Stimulated activated CD4-positive, alpha-beta T cell treated with anti-CD3 and anti-CD28 coated beads, Interleukin-15, amount 100 ng/mL, for 1 hour (primary cell): ENCODE data around the gene MRC2.

Source experiments
- DNase-seq, 2 donors: peaks; one replicate each; pipeline ENCODE4 v3.0.0-alpha.2; 2020; ENCODE audit warnings: low read depth in 1 of 2, low spot score in 1 of 2

MRC2 gene

GRCh38 chr17:62631086-62631935 is 3.8 kb downstream of the MRC2 start:
- DNase-seq = no peak

DNA sequence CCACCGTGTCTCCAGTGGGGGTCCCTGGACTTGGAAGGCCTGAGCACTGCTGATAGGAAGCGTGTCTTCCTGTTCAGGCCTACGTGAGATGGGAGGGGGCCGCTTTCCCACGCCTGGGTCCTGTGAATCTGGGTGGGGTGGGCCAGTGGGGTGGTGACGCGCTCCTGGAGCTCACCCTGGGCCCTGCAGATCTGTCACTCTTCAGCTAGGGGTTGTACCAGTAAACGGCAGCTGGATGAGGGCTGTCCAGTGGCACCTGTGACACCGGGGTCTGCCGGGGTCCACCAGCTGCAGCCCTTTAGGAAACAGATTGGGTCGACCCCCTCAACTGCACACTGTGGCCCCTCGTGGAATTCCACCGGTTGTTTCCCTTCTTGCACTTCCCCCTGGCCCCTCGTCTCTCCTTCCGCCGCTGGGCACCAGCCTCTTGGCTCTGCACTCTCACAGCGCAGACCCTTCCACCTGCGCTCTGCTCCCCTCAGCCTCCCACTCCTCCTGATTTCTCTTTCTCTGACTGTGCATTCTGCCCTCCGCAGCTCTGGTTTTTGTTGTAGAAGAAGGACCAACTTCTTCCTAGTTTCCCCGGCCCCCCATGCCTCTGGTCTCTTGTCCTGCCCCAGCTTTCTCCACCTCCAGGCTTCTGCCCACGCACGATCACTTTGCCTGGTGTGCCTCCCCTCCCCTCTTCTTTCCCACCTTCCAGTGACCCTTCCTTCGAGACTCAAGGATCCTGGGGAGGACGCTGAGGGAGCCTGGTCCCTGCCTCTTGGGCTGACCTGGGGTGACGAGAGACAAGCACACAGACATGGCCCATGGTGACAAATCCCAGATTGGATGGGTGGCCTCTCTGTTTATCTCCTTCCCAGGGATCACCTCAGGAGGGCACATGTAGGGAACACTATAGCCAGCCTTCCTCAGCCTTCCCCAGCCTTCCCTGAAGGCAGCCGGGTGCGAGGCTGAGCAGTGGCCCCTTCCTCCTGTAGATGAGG is 4.8 kb downstream of the MRC2 start:
- DNase-seq = no peak

GRCh38 chr17:62637809-62638208 is 10.3 kb downstream of the MRC2 start:
- DNase-seq = no peak

DNA sequence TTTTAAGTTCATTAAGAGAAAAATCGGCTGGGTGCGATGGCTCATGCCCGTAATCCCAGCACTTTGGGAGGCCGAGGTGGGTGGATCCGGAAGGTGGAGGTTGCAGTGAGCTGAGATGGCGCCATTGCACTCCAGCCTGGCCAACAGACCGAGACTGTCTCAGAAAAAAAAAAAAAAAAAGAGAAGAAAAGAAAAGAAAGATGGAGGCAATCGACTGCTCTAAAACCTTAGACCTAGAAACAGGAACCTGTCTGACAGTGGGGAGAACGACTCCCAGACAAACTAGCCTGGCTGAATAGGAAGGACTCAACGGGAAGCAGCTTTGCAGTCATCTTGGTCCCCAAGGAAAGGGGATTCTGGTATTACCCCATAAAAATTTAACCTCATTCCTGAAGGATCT is 13.7 kb downstream of the MRC2 start:
- no peak for DNase-seq

GRCh38 chr17:62641951-62642350 is 14.5 kb downstream of the MRC2 start:
- no peak for DNase-seq

GRCh38 chr17:62643496-62643895 is 16.0 kb downstream of the MRC2 start:
- no peak for DNase-seq

DNA sequence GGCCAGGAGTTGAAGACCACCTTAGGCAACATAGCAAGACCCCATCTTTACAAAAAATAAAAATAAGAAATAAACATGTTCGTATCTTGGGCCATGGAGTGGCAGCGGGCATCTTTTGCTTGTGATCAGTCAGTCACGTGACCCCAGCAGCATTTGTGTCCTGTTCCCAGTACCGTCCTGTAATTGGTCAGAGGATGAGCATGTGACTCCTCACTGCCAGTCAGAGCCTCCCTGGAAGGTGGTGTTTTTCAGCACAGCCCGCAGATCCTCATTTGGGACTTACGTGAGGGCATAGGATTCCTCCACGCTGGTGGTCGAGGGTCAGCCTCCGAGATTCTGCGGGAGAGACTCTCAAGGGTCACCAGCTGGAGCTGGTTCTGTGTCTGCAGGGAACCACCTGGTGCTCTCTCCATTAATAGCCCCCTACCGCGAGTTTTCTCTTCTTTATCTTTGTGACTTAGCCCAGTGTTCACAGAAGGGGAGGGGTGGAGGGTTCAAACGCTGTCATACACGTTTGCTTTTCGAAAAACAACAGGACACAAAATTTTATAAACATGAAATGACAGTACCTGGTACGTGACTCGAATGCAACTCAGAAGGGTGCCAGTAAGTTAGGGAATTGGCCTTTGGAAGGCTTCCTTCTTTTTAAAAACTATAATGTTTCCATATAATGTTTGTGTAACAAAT is 17.2 kb downstream of the MRC2 start:
- DNase-seq = no peak

DNA sequence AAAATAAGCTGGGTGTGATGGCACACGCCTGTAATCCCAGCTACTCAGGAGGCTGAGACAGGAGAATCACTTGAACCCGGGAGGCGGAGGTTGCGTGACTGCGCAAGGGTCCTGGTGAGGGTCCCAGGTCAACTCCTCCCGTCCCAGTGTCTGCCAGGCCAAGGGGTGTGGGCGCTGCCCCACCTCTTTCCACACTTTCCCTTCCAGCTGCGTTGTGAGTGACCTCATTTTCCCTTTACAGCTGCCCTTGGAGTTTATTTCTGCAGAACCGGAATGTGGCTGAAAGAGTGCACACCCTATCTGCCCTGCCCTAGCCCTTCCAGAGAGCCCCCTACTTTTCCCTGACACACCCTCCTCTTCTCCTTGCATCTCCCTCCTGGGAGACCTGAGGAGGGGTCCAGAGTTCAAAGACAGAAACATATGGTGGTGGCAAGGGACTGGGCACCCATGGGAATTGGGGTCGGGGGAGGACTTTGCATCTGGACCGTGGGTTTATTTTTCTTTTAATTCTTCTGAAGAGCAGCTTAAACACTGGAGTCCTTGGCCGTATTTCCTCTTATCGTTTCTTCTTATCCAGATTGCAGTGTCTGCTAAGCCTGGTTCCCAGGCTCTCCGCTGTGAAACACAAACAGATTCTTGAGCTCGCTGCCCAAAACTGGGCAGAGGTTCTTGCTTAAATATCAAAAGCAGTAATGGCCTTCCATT is 20.9 kb downstream of the MRC2 start:
- no peak for DNase-seq

- DNase-seq = no peak
Observed at GRCh38 chr17:62648956-62649294, 21.5 kb downstream of the MRC2 start.

GRCh38 chr17:62649570-62649969 is 22.1 kb downstream of the MRC2 start:
- DNase-seq = no peak

DNA sequence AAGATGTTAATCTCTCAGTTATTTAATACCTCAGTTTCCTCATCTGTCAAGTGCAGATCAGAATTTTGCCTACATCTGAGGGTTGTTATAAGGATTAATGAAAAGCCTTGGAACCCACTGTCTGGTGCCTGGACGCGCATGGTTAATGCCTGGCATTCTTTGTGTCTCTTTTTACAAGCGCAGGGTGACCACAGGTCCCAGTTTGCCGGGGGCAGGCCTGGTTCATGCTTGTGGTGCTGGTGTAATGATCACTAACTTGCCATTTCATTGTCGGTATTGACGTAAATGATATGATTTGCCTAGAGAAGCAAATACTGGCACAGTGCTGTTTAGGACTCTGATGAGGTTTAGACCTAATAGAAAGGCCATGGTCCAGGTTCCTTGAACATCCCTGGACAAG is 23.1 kb downstream of the MRC2 start:
- DNase-seq = no peak

DNA sequence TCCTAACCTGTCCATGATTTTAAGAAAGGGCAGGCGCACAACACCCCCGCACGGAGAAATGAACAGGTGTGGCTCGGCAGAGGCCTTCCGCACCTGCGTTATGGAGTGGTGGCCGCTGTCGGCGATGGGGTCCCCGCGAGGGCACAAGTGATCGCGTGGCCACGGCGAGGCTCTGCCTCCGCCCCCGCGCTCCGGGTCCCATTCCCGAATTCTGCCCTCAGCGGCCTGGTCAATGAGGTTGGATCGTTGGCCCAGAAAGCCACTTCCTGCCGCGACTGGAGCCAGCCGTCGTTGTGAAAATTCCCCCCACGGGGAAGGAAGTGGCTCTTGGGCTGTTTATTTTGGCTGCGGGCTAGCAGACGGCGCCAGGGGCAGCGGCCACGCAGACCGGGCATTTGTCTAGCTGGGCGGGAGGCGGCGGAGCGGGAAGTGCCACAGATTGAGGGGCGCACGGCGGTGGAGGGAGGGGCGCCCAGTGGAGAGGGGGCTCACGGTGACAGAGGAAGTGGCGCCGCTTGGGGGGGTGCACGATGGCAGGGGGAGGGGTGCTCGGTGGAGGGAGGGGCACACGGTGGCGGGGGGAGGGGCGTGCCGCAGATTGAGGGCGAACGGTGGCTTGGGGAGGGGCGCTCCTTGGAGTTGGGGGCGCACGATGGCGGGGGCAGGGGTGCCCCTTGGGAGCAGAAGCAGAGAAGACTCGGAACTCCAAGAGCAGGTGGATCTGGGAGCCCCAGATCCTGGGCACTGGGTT is 25.0 kb downstream of the MRC2 start:
- peak in 1 of 2 donors; percentile 4 for DNase-seq

DNA sequence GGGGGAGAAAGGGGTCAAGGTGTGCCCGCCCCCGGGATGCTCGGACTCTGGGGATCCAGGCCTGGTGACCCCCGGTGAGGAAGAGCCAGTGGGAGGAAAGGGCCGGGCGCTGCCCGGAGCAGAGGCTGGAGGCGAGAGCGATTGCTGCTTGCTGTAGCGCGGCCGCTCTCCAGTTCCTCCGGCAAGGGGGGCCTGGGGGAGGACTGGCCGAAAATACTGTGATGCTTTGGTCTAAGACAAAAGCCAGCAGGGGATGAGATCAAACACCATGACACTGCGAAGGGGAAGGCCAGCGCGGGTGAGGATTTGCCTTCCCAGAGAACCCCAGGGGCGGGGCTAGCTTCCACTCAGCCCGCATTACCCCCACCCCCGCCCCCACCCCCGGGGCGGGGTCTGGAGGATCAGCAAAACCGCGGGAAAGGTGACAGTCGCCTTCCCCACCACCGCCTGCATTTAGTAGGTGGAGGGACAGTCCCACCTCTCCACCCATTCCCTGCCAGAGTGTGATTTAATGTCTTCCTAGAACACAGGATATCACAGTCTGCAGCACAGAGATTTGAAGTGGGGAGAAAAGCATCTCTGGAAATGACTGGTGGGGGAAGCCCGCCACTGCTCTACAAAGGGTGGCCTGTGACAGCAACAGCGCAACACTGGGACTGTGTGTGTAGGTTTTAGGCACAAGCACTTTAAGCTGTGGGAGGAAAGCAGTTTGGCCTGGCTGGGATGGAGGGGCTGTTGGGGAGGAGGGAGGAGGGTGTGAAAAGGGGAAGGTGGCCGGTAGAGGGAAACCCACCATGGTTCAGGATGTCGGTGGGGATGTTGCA is 25.7 kb downstream of the MRC2 start:
- DNase-seq = peak; percentile 40 to 89

DNA sequence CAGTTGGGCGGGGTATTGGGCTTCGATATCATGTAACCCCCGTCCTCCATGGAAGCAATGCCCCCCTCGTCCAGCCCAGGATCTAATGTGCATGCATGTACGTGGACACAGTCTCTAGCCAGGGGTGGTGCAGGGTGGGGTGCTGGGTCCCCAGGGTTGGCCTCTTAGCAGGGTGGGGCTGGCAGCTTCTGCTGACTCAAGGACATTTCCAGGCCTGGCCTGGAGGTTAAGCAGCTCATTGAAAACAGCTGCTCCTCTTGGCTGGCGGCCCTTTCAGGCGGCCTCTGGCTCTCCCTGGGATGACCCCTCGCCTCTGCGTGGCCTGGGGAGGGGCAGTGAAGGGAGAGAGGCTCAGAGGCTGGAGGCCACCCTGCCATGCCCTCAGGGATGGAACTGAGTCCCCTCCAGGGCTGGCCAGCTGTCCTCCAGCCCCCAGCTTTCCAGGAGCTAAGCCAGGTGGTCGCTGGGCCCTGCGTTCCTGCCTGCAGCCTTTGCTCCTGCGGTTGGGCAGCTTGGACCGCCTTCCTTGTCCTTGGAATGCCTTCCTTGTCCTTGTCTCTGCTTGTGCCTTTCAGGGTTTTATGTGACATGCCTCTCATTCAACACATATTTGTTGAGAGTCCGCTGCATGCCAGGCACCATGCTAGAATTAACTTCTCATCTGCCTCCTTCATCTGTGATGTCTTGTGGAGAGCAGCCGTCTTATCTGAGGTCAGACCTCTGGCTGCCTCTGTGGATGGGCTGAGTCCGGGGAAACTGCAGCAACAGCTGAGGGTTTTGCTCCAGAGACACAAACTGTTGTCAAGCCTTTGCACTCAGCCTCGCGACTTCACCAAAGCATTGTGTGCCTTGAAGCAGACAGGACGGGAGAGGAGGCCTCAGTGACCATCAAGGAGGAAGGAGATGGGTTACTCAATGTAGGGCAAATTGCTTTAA is 26.6 kb downstream of the MRC2 start:
- no peak for DNase-seq

GRCh38 chr17:62655656-62656055 is 28.2 kb downstream of the MRC2 start:
- DNase-seq = no peak

DNA sequence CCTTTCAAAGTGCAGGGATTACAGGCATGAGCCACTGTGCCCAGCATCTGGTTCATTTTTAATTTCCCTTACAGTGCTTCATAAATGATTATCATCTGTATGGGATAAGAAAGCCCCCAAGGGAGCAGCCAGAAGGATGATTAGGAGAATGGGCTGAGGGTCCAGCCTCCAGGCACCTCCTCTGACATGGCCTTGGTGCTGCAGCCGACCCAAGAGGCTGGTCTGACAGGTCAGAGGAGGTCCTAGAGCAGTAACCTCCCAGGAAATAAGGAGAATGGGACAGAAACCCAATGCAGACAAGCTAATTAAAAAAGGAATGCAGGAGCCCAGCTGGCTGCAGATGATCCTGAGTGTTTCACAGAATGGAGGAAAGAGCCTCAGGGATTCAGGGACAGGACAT is 29.0 kb downstream of the MRC2 start:
- DNase-seq = no peak

DNA sequence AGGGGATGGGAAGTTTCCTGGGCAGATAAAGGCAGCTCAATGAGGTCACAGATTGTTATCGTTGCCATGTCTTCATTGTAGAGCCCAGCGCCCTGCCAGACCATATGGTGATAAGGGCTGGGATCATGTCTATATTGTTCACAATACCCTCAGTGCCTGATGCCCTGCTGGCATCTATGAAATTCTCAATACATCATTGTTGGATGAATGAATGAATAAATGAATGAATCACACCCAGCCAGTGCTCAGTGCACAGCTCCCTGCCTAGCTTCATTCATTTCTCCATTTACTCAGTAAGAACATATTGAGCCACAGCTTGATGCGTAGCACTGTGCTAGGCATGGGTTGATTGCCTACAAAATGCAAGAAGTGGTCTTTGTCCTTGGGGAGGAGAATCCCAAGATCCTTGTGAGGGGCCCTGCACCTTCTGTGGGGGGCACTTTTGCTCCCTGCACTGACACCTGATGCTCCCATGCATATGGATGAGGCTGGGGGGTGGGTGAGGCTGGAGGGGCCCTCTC is 29.7 kb downstream of the MRC2 start:
- no peak for DNase-seq

GRCh38 chr17:62657690-62658089 is 30.2 kb downstream of the MRC2 start:
- DNase-seq = no peak
